Activated CD8-positive, alpha-beta T cell treated with anti-CD3 and anti-CD28 coated beads for 36 hours (primary cell): Measurements from ENCODE around the gene R3HDM2. TPM values are rescaled to one million over a fixed set of nuclear protein-coding genes. Genes with fewer than 3 reads are reported as not detected.
A peak's percentile ranks its signal among the peaks of the same experiment; 100 is the strongest.

Source experiments
- ATAC-seq: fragments of 200-7000 bp; cut with Tn5 transposase; one replicate; pipeline ENCODE4 v1.10.0; 2021; ENCODE audit warnings: mild to moderate bottlenecking, moderate library complexity
- CTCF ChIA-PET: fragments of 350-600 bp; sonication (Branson Sonifier 250); formaldehyde crosslinking; loops from one replicate; lab custom pipeline; 2021; ENCODE audit warnings: antibody characterized with exemption; lab: Charles Lee
- POLR2A ChIA-PET: fragments of 350-600 bp; sonication (Branson Sonifier 250); formaldehyde crosslinking; loops from one replicate; lab custom pipeline; 2021; ENCODE audit warnings: antibody characterized with exemption; lab: Charles Lee
- DNase-seq: peaks from one replicate; pipeline ENCODE4 v3.0.0-alpha.2; 2020
- H3K27ac Mint-ChIP-seq: one replicate; pipeline ENCODE4 v1.8.0; 2021; ENCODE audit warnings: mild to moderate bottlenecking, mixed read lengths
- H3K27me3 Mint-ChIP-seq: one replicate; pipeline ENCODE4 v1.8.0; 2021; ENCODE audit warnings: mixed read lengths
- H3K36me3 Mint-ChIP-seq: one replicate; pipeline ENCODE4 v1.8.0; 2021; ENCODE audit warnings: low read depth, mixed read lengths
- H3K4me1 Mint-ChIP-seq: one replicate; pipeline ENCODE4 v1.8.0; 2021; ENCODE audit warnings: low read depth, mixed read lengths
- H3K4me3 Mint-ChIP-seq: one replicate; pipeline ENCODE4 v1.8.0; 2021; ENCODE audit warnings: mild to moderate bottlenecking, moderate library complexity, mixed read lengths
- H3K9me3 Mint-ChIP-seq: one replicate; pipeline ENCODE4 v1.8.0; 2021; ENCODE audit warnings: mixed read lengths
- intact Hi-C: fragments of 100-400 bp; cut with micrococcal nuclease; formaldehyde crosslinking; loops from one replicate; pipeline ENCODE4 v1.10.0; 2022
- total RNA-seq, 2 experiments: library from RNA; stranded (reverse); gene quantifications; one replicate each; pipeline ENCODE4 v1.2.3, GENCODE V29; 2021
- TF ChIP-seq, protein P1 (sequence below): fragments of 200-600 bp; IDR thresholded peaks from one replicate; pipeline ENCODE4 v1.8.0; 2022; ENCODE audit warnings: antibody characterized with exemption, mild to moderate bottlenecking

Gene R3HDM2
- total RNA-seq, 2 experiments from 2014 or later = 33.2 to 44.0 TPM

DNA sequence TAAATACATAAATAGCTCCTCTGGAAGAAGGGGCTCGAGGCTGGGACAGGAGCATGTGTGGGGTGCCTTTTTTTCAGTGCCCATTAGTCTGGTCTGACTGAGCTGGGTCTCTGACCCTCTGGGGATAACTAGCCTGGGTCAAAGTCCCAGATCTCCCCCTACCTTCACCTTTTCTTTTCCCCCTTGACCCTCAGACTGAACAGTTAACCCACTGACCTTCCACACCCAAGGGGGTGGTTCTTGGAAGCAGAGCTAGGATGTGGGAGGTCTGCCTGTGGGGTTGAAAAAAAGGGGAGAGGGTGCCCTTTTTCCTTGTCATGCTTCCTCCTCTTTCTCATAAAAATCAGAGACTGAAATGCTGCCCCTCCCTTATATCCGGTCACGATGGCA is 27.8 kb upstream of the R3HDM2 start:
- intact Hi-C loops = loop anchor here (5.0 to 10.0 kb wide), 2 partner anchors 154 to 196 kb away; no protein-coding TSS in a partner anchor
- peak overlapping the region; percentile 96 for H3K27ac Mint-ChIP-seq
- CTCF ChIA-PET = interaction anchor here (0.6 to 6.8 kb wide), 62 partner anchors 8 to 380 kb away, joined by 3 to 152 read pairs (median 4); partner anchors contain the start of genes ARHGAP9, DDIT3, INHBC and NEMP1
- H3K4me1 Mint-ChIP-seq = peaks cover 58% of the 10 kb centered on the region
- peaks cover 4% of the 10 kb centered on the region for H3K27me3 Mint-ChIP-seq
- peak overlapping the region; percentile 86 for H3K4me3 Mint-ChIP-seq
- no peaks in the 10 kb centered on the region for H3K9me3 Mint-ChIP-seq
- no peak for DNase-seq
- no peaks in the 10 kb centered on the region for H3K36me3 Mint-ChIP-seq
- TF ChIP-seq, protein P1, sequence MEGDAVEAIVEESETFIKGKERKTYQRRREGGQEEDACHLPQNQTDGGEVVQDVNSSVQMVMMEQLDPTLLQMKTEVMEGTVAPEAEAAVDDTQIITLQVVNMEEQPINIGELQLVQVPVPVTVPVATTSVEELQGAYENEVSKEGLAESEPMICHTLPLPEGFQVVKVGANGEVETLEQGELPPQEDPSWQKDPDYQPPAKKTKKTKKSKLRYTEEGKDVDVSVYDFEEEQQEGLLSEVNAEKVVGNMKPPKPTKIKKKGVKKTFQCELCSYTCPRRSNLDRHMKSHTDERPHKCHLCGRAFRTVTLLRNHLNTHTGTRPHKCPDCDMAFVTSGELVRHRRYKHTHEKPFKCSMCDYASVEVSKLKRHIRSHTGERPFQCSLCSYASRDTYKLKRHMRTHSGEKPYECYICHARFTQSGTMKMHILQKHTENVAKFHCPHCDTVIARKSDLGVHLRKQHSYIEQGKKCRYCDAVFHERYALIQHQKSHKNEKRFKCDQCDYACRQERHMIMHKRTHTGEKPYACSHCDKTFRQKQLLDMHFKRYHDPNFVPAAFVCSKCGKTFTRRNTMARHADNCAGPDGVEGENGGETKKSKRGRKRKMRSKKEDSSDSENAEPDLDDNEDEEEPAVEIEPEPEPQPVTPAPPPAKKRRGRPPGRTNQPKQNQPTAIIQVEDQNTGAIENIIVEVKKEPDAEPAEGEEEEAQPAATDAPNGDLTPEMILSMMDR = no peak
- no peak for ATAC-seq
- POLR2A ChIA-PET = interaction anchor here (0.5 to 5.8 kb wide), 14 partner anchors 8 to 237 kb away, joined by 3 to 50 read pairs (median 3); partner anchors contain the start of genes ARHGAP9 and INHBC

GRCh38 chr12:57456737-57457490 is 26.1 kb upstream of the R3HDM2 start:
- ChIA-PET POLR2A (interaction anchor here (0.7 to 1.4 kb wide), 3 partner anchors 19 to 27 kb away, joined by 3 to 4 read pairs (median 3); no protein-coding TSS in a partner anchor), CTCF (interaction anchor here (1.0 to 7.1 kb wide), 22 partner anchors 11 to 228 kb away, joined by 3 to 152 read pairs (median 6); partner anchors contain the start of genes ARHGAP9, B4GALNT1, INHBC and SHMT2)
- ATAC-seq = no peak
- Mint-ChIP-seq H3K4me3 (no peak overlapping the region), H3K27me3 (peaks cover 4% of the 10 kb centered on the region), H3K27ac (no peak overlapping the region), H3K9me3 (no peaks in the 10 kb centered on the region), H3K36me3 (no peaks in the 10 kb centered on the region), H3K4me1 (peaks cover 51% of the 10 kb centered on the region)
- intact Hi-C loops = loop anchor here (5.0 to 10.0 kb wide), 2 partner anchors 152 to 195 kb away; no protein-coding TSS in a partner anchor
- DNase-seq = no peak
- TF ChIP-seq, protein P1 = no peak

GRCh38 chr12:57456145-57456700 is 25.4 kb upstream of the R3HDM2 start:
- H3K9me3 Mint-ChIP-seq = no peaks in the 10 kb centered on the region
- H3K27ac Mint-ChIP-seq = peak overlapping the region; percentile 75
- intact Hi-C loops = loop anchor here (5.0 to 10.0 kb wide), 2 partner anchors 151 to 194 kb away; no protein-coding TSS in a partner anchor
- H3K4me1 Mint-ChIP-seq = peaks cover 48% of the 10 kb centered on the region
- DNase-seq (peak; percentile 74), ATAC-seq (peak; percentile 25)
- peaks cover 4% of the 10 kb centered on the region for H3K27me3 Mint-ChIP-seq
- H3K36me3 Mint-ChIP-seq = no peaks in the 10 kb centered on the region
- ChIA-PET CTCF (interaction anchor here (0.6 to 7.1 kb wide), 47 partner anchors 8 to 227 kb away, joined by 3 to 118 read pairs (median 4); partner anchors contain the start of genes INHBC, MARS1 and SHMT2), POLR2A (interaction anchor here (0.9 to 1.5 kb wide), 4 partner anchors 20 to 26 kb away, joined by 3 to 7 read pairs (median 4); no protein-coding TSS in a partner anchor)
- TF ChIP-seq, protein P1 = peak; percentile 68
- peak overlapping the region; percentile 81 for H3K4me3 Mint-ChIP-seq

DNA sequence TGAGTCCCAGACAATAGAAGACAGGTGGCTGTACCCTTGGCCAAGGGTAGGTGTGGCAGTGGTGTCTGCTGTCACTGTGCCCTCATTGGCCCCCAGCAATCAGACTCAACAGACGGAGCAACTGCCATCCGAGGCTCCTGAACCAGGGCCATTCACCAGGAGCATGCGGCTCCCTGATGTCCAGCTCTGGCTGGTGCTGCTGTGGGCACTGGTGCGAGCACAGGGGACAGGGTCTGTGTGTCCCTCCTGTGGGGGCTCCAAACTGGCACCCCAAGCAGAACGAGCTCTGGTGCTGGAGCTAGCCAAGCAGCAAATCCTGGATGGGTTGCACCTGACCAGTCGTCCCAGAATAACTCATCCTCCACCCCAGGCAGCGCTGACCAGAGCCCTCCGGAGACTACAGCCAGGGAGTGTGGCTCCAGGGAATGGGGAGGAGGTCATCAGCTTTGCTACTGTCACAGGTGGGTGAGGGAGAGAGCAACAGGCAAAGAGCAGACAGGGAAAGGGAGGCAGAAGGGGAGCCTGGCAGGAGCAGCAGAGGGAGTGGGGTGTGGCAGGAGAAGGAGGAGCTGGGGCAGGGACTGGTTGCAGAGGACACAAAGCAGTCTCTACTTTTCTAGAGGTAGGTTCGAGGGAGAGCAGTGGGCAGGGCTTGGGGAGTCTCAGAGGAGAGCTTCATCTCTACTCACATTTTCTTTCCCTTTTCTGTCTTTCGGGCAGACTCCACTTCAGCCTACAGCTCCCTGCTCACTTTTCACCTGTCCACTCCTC is 24.7 kb upstream of the R3HDM2 start:
- ChIA-PET CTCF (interaction anchor here (0.6 to 7.1 kb wide), 52 partner anchors 9 to 240 kb away, joined by 3 to 118 read pairs (median 4); partner anchors contain the start of genes INHBC, MARS1 and SHMT2), POLR2A (interaction anchor here (0.9 to 1.5 kb wide), 4 partner anchors 20 to 25 kb away, joined by 3 to 7 read pairs (median 4); no protein-coding TSS in a partner anchor)
- H3K27me3 Mint-ChIP-seq = peaks cover 4% of the 10 kb centered on the region
- H3K27ac Mint-ChIP-seq = peak overlapping the region; percentile 84
- peaks cover 45% of the 10 kb centered on the region for H3K4me1 Mint-ChIP-seq
- ATAC-seq (no peak), DNase-seq (no peak)
- TF ChIP-seq, protein P1 = no peak
- no peaks in the 10 kb centered on the region for H3K36me3 Mint-ChIP-seq
- peak overlapping the region; percentile 81 for H3K4me3 Mint-ChIP-seq
- intact Hi-C loops = loop anchor here (5.0 to 10.0 kb wide), 2 partner anchors 151 to 193 kb away; no protein-coding TSS in a partner anchor
- no peaks in the 10 kb centered on the region for H3K9me3 Mint-ChIP-seq
